Measurements from ENCODE around the gene CCDC63. TPM values are rescaled to one million over a fixed set of nuclear protein-coding genes. Genes with fewer than 3 reads are reported as not detected.

Gene CCDC63
- total and polyA plus RNA-seq, 3 donors from 2014 or later, result 9.0 to 42.4 (median 12.4) TPM

Other genes starting within 250 kb of the CCDC63 start
- gene TCTN1, start 232.9 kb upstream of the CCDC63 start, total RNA-seq, result 100 to 1,000 TPM in 1 of 2 donors, 10 to 100 TPM in 1; 75.3 to 109 TPM
- gene TCTN1, start 232.9 kb upstream of the CCDC63 start, polyA plus RNA-seq (ENCODE audit: insufficient read depth, low read depth, low replicate concordance), result 106 TPM
- 10 to 100 TPM; 39.7 to 52.0 TPM for gene HVCN1, start 157.9 kb upstream of the CCDC63 start, total RNA-seq
- gene HVCN1, start 157.9 kb upstream of the CCDC63 start, polyA plus RNA-seq (ENCODE audit: insufficient read depth, low read depth, low replicate concordance), result 139 TPM
- 100 to 1,000 TPM; 143 to 160 TPM for gene PPP1CC, start 104.1 kb upstream of the CCDC63 start, total RNA-seq
- 323 TPM for gene PPP1CC, start 104.1 kb upstream of the CCDC63 start, polyA plus RNA-seq (ENCODE audit: insufficient read depth, low read depth, low replicate concordance)
- 1 to 10 TPM in 1 of 2 donors, under 1 TPM in 1; 0.55 to 1.9 TPM for gene MYL2, start 73.6 kb downstream of the CCDC63 start, total RNA-seq
- 131 TPM for gene MYL2, start 73.6 kb downstream of the CCDC63 start, polyA plus RNA-seq (ENCODE audit: insufficient read depth, low read depth, low replicate concordance)
- 1 to 10 TPM; 1.3 TPM for gene CUX2, start 187.2 kb downstream of the CCDC63 start, total RNA-seq
- gene CUX2, start 187.2 kb downstream of the CCDC63 start, polyA plus RNA-seq (ENCODE audit: insufficient read depth, low read depth, low replicate concordance), result 0.82 TPM